Measurements from ENCODE around the gene ABLIM2. TPM values are rescaled to one million over a fixed set of nuclear protein-coding genes. Genes with fewer than 3 reads are reported as not detected.

Gene ABLIM2
- total and polyA plus RNA-seq, 2 of the 13 experiments (the other 11 are each of a cell fraction or from before 2014, with no cell fraction given), result 0.20 to 0.37 TPM

- intact Hi-C loops (cut with micrococcal nuclease; ENCODE audit: unreplicated experiment), result no loop called here
Measured at GRCh38 chr4:8123389-8123788, 35.2 kb downstream of the ABLIM2 start.

More at GRCh38 chr4:8123389-8123788, 35.2 kb downstream of the ABLIM2 start:
- POLR2A ChIA-PET, result no interaction called here
- WGBS (ENCODE audit: low lambda C conversion rate), result no CpG with 5 or more reads among the region's 8 CpGs
- peaks cover 11 to 46% of the 10 kb centered on the region in 2 experiments for H3K27me3 ChIP-seq (ENCODE audit: control insufficient read depth in 1 of 2, insufficient read depth in 2 of 2, low read length in 2 of 2)
- in situ Hi-C loops (cut with HindIII; ENCODE audit: extremely low pct_ligation_motif_present, low pct_unique_long_range_greater_than_20kb), result no loop called here
- H3K4me1 ChIP-seq (ENCODE audit: insufficient read depth, low read length), result no peaks in the 10 kb centered on the region
- no peak for DNase-seq (ENCODE audit: low spot score)
- no peak overlapping the region for H3K9ac ChIP-seq (ENCODE audit: insufficient read depth, low read depth, low read length)
- no peak overlapping the region for H3K27ac ChIP-seq (ENCODE audit: extremely low read length, insufficient read depth, low read length)
- H3K36me3 ChIP-seq (replicated peaks in 1 of 2; ENCODE audit: control insufficient read depth in 1 of 2, insufficient read depth in 2 of 2, low read length in 2 of 2), result no peaks in the 10 kb centered on the region
- FAIRE-seq, result no peak
- H3K4me3 ChIP-seq (replicated peaks in 1 of 3; ENCODE audit: insufficient read depth in 1 of 3, low read depth in 2 of 3, low read length in 3 of 3), result no peak overlapping the region
- CTCF ChIA-PET (ENCODE audit: low intra/inter-chr PET ratio, low total read pairs), result no interaction called here
- no peaks in the 10 kb centered on the region for H3K9me3 ChIP-seq (ENCODE audit: low read length)
- TF ChIP-seq, protein P1, sequence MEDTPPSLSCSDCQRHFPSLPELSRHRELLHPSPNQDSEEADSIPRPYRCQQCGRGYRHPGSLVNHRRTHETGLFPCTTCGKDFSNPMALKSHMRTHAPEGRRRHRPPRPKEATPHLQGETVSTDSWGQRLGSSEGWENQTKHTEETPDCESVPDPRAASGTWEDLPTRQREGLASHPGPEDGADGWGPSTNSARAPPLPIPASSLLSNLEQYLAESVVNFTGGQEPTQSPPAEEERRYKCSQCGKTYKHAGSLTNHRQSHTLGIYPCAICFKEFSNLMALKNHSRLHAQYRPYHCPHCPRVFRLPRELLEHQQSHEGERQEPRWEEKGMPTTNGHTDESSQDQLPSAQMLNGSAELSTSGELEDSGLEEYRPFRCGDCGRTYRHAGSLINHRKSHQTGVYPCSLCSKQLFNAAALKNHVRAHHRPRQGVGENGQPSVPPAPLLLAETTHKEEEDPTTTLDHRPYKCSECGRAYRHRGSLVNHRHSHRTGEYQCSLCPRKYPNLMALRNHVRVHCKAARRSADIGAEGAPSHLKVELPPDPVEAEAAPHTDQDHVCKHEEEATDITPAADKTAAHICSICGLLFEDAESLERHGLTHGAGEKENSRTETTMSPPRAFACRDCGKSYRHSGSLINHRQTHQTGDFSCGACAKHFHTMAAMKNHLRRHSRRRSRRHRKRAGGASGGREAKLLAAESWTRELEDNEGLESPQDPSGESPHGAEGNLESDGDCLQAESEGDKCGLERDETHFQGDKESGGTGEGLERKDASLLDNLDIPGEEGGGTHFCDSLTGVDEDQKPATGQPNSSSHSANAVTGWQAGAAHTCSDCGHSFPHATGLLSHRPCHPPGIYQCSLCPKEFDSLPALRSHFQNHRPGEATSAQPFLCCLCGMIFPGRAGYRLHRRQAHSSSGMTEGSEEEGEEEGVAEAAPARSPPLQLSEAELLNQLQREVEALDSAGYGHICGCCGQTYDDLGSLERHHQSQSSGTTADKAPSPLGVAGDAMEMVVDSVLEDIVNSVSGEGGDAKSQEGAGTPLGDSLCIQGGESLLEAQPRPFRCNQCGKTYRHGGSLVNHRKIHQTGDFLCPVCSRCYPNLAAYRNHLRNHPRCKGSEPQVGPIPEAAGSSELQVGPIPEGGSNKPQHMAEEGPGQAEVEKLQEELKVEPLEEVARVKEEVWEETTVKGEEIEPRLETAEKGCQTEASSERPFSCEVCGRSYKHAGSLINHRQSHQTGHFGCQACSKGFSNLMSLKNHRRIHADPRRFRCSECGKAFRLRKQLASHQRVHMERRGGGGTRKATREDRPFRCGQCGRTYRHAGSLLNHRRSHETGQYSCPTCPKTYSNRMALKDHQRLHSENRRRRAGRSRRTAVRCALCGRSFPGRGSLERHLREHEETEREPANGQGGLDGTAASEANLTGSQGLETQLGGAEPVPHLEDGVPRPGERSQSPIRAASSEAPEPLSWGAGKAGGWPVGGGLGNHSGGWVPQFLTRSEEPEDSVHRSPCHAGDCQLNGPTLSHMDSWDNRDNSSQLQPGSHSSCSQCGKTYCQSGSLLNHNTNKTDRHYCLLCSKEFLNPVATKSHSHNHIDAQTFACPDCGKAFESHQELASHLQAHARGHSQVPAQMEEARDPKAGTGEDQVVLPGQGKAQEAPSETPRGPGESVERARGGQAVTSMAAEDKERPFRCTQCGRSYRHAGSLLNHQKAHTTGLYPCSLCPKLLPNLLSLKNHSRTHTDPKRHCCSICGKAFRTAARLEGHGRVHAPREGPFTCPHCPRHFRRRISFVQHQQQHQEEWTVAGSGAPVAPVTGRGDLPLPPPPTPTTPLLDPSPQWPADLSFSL (CRISPR knock-in tag; IDR thresholded peaks at IDR 0.05), result no peak
- no peak for TF ChIP-seq AHR (CRISPR knock-in tag; IDR thresholded peaks at IDR 0.05)
- no peak for TF ChIP-seq KMT2B (CRISPR knock-in tag; IDR thresholded peaks at IDR 0.05)
- TF ChIP-seq, protein P2, sequence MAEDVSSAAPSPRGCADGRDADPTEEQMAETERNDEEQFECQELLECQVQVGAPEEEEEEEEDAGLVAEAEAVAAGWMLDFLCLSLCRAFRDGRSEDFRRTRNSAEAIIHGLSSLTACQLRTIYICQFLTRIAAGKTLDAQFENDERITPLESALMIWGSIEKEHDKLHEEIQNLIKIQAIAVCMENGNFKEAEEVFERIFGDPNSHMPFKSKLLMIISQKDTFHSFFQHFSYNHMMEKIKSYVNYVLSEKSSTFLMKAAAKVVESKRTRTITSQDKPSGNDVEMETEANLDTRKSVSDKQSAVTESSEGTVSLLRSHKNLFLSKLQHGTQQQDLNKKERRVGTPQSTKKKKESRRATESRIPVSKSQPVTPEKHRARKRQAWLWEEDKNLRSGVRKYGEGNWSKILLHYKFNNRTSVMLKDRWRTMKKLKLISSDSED (CRISPR knock-in tag; IDR thresholded peaks at IDR 0.05), result no peak
- no peak for TF ChIP-seq ZFP90 (CRISPR knock-in tag; IDR thresholded peaks at IDR 0.05; ENCODE audit: borderline replicate concordance)
- TF ChIP-seq SNRNP70 (IDR thresholded peaks at IDR 0.05; ENCODE audit: low read depth, low read length), result no peak
- TF ChIP-seq RELA (CRISPR knock-in tag; IDR thresholded peaks at IDR 0.05), result no peak
- TF ChIP-seq TBL1XR1 (IDR thresholded peaks at IDR 0.05; ENCODE audit: borderline replicate concordance, low read length, partially characterized antibody), result no peak
- no peaks in the 10 kb centered on the region for H3K79me2 ChIP-seq (ENCODE audit: insufficient read depth, low read length)
- no peak overlapping the region for H3K4me2 ChIP-seq (ENCODE audit: low read depth, low read length)
- BruUV-seq (replicated peaks), result no TSS peak
- H4K20me1 ChIP-seq (ENCODE audit: insufficient read depth, low read length), result no peaks in the 10 kb centered on the region
- H2AFZ ChIP-seq (ENCODE audit: low read length), result no peak overlapping the region
- ATAC-seq, result no peak

Measured in HepG2 (cell line).